ENCODE measurements around the gene PHF12.

The PHF12 gene

GRCh38 chr17:28992625-28993600 lies 41.6 kb upstream of the PHF12 start:
- H3K4me3 ChIP-seq (replicated peaks; ENCODE audit: low read depth, low read length), result no peak overlapping the region
- TF ChIP-seq CTCF (IDR thresholded peaks at IDR 0.05; ENCODE audit: low read length, missing control alignments), result no peak
- DNase-seq (ENCODE audit: low read depth), result no peak

- TF ChIP-seq CTCF (IDR thresholded peaks at IDR 0.05; ENCODE audit: low read length, missing control alignments), result no peak
- no peak overlapping the region for H3K4me3 ChIP-seq (replicated peaks; ENCODE audit: low read depth, low read length)
- no peak for DNase-seq (ENCODE audit: low read depth)
Measured at GRCh38 chr17:28992185-28992584, 40.9 kb upstream of the PHF12 start.

GRCh38 chr17:28991779-28992178 lies 40.5 kb upstream of the PHF12 start:
- DNase-seq (ENCODE audit: low read depth), result no peak
- H3K4me3 ChIP-seq (replicated peaks; ENCODE audit: low read depth, low read length), result no peak overlapping the region
- no peak for TF ChIP-seq CTCF (IDR thresholded peaks at IDR 0.05; ENCODE audit: low read length, missing control alignments)

GRCh38 chr17:28989028-28989427 lies 37.7 kb upstream of the PHF12 start:
- H3K4me3 ChIP-seq (replicated peaks; ENCODE audit: low read depth, low read length), result no peak overlapping the region
- no peak for TF ChIP-seq CTCF (IDR thresholded peaks at IDR 0.05; ENCODE audit: low read length, missing control alignments)
- no peak for DNase-seq (ENCODE audit: low read depth)

GRCh38 chr17:28988475-28988874 lies 37.2 kb upstream of the PHF12 start:
- DNase-seq (ENCODE audit: low read depth), result no peak
- H3K4me3 ChIP-seq (replicated peaks; ENCODE audit: low read depth, low read length), result no peak overlapping the region
- TF ChIP-seq CTCF (IDR thresholded peaks at IDR 0.05; ENCODE audit: low read length, missing control alignments), result no peak

- no peak for TF ChIP-seq CTCF (IDR thresholded peaks at IDR 0.05; ENCODE audit: low read length, missing control alignments)
- no peak overlapping the region for H3K4me3 ChIP-seq (replicated peaks; ENCODE audit: low read depth, low read length)
- DNase-seq (ENCODE audit: low read depth), result no peak
Measured at GRCh38 chr17:28986714-28987655, 35.7 kb upstream of the PHF12 start.

Measured in fibroblast of pulmonary artery (primary cell).